OCI-LY3 (cell line): ENCODE measurements around the gene BABAM2.

ENCODE experiments used
- H2AFZ ChIP-seq: fragments of 200-600, 300-600 bp; shearing (Covaris generic); 2 replicates; pipeline ENCODE4 v1.6.0; 2014; ENCODE audit warnings: antibody characterized with exemption, low read depth, low read length
- H3K27ac ChIP-seq: fragments of 200-600, 300-600 bp; sonication (generic); 2 replicates; pipeline ENCODE4 v1.5.1; 2014; ENCODE audit warnings: mild to moderate bottlenecking, low read length, moderate library complexity, mixed read lengths
- H3K27me3 ChIP-seq: fragments of 200-600, 300-600 bp; sonication (generic); 2 replicates; pipeline ENCODE4 v1.6.1; 2014; ENCODE audit warnings: low read depth, low read length, mixed read lengths
- H3K36me3 ChIP-seq: fragments of 200-600, 300-600 bp; sonication (generic); replicated peaks from 2 replicates; pipeline ENCODE3; 2014; ENCODE audit warnings: low read depth, low read length, mixed read lengths
- H3K4me1 ChIP-seq: fragments of 300-600, 200-600 bp; sonication (generic); 2 replicates; pipeline ENCODE4 v1.6.1; 2014; ENCODE audit warnings: low read length, mixed read lengths
- H3K4me2 ChIP-seq: fragments of 200-600, 300-600 bp; sonication (generic); 2 replicates; pipeline ENCODE4 v1.6.1; 2014; ENCODE audit warnings: low read length, mixed read lengths
- H3K4me3 ChIP-seq: fragments of 300-600, 200-600 bp; sonication (generic); 2 replicates; pipeline ENCODE4 v1.5.1; 2014; ENCODE audit warnings: antibody characterized with exemption, mild to moderate bottlenecking, low read length, moderate library complexity
- H3K79me2 ChIP-seq: fragments of 300-600, 200-600 bp; shearing (Covaris generic); 2 replicates; pipeline ENCODE4 v1.6.1; 2014; ENCODE audit warnings: mild to moderate bottlenecking, low read length, mixed read lengths
- H3K9ac ChIP-seq: fragments of 300-600, 200-600 bp; shearing (Covaris generic); 2 replicates; pipeline ENCODE4 v1.6.0; 2014; ENCODE audit warnings: mild to moderate bottlenecking, low read length, moderate library complexity
- H3K9me3 ChIP-seq: fragments of 200-600, 300-600 bp; shearing (Covaris generic); 2 replicates; pipeline ENCODE4 v1.6.1; 2014; ENCODE audit warnings: low read length, mixed read lengths; ENCODE audit not compliant: insufficient read depth
- H4K20me1 ChIP-seq: fragments of 200-600, 300-600 bp; sonication (generic); 2 replicates; pipeline ENCODE4 v1.6.1; 2016; ENCODE audit warnings: low read length, mixed read lengths; ENCODE audit not compliant: insufficient read depth
- CTCF ChIP-seq: fragments of 200-600, 300-600 bp; sonication (generic); IDR thresholded peaks from 2 replicates; pipeline ENCODE4 v1.5.1; 2014; ENCODE audit warnings: antibody characterized with exemption, low read length, low read depth
- EZH2phosphoT487 ChIP-seq: fragments of 200-600 bp; shearing (Covaris generic); IDR thresholded peaks from 2 replicates; pipeline ENCODE4 v1.6.1; 2018; ENCODE audit warnings: antibody characterized with exemption, mixed run types, low read depth

BABAM2 gene

GRCh38 chr2:28137221-28137620, 246.7 kb downstream of the BABAM2 start:
- no peaks in the 10 kb centered on the region for H3K36me3 ChIP-seq

GRCh38 chr2:28142386-28142785, 251.9 kb downstream of the BABAM2 start:
- Histone ChIP-seq H3K27ac (no peak overlapping the region), H4K20me1 (no peaks in the 10 kb centered on the region), H3K27me3 (no peaks in the 10 kb centered on the region), H3K4me3 (no peak overlapping the region), H3K9me3 (no peaks in the 10 kb centered on the region), H3K36me3 (no peaks in the 10 kb centered on the region), H3K9ac (no peak overlapping the region), H3K79me2 (no peaks in the 10 kb centered on the region), H3K4me2 (no peak overlapping the region), H3K4me1 (no peaks in the 10 kb centered on the region), H2AFZ (no peak overlapping the region)
- no peak for TF ChIP-seq CTCF
- TF ChIP-seq EZH2phosphoT487, result no peak

More at GRCh38 chr2:28137221-28137620, 246.7 kb downstream of the BABAM2 start:
- H3K4me1 ChIP-seq, result peaks cover 11% of the 10 kb centered on the region
- H3K27me3 ChIP-seq, result no peaks in the 10 kb centered on the region
- H3K4me2 ChIP-seq, result no peak overlapping the region
- H3K4me3 ChIP-seq, result no peak overlapping the region
- no peak overlapping the region for H3K27ac ChIP-seq
- no peaks in the 10 kb centered on the region for H4K20me1 ChIP-seq
- no peaks in the 10 kb centered on the region for H3K79me2 ChIP-seq
- no peak overlapping the region for H3K9ac ChIP-seq
- H2AFZ ChIP-seq, result no peak overlapping the region
- no peaks in the 10 kb centered on the region for H3K9me3 ChIP-seq
- no peak for TF ChIP-seq EZH2phosphoT487
- TF ChIP-seq CTCF, result no peak

- Histone ChIP-seq H4K20me1 (no peaks in the 10 kb centered on the region), H3K9me3 (no peaks in the 10 kb centered on the region), H3K36me3 (no peaks in the 10 kb centered on the region), H3K9ac (no peak overlapping the region), H3K4me3 (no peak overlapping the region), H3K27me3 (no peaks in the 10 kb centered on the region), H2AFZ (no peak overlapping the region), H3K27ac (no peak overlapping the region), H3K4me1 (no peaks in the 10 kb centered on the region), H3K79me2 (no peaks in the 10 kb centered on the region), H3K4me2 (no peak overlapping the region)
- TF ChIP-seq EZH2phosphoT487 (no peak), CTCF (no peak)
Observed at GRCh38 chr2:28148000-28148399, 257.5 kb downstream of the BABAM2 start.

- H3K27me3 ChIP-seq, result no peaks in the 10 kb centered on the region
- TF ChIP-seq EZH2phosphoT487, result no peak
- no peak for TF ChIP-seq CTCF
- H3K27ac ChIP-seq, result no peak overlapping the region
- no peaks in the 10 kb centered on the region for H3K9me3 ChIP-seq
- no peaks in the 10 kb centered on the region for H3K36me3 ChIP-seq
- no peaks in the 10 kb centered on the region for H3K4me1 ChIP-seq
- H4K20me1 ChIP-seq, result no peaks in the 10 kb centered on the region
- no peak overlapping the region for H2AFZ ChIP-seq
- H3K4me2 ChIP-seq, result no peak overlapping the region
- H3K79me2 ChIP-seq, result no peaks in the 10 kb centered on the region
- no peak overlapping the region for H3K4me3 ChIP-seq
- H3K9ac ChIP-seq, result no peak overlapping the region
Observed at GRCh38 chr2:28148566-28148965, 258.0 kb downstream of the BABAM2 start.
